ENCODE measurements around the gene FBXL7.

GRCh38 chr5:15951550-15951949 is 451.6 kb downstream of the FBXL7 start:
- TF ChIP-seq CTCF (IDR thresholded peaks at IDR 0.05 in 8 of 11, conservative IDR thresholded peaks at IDR 0.05 in 3 of 11) (no peak), POLR2A (IDR thresholded peaks at IDR 0.05) (no peak), POLR2AphosphoS5 (IDR thresholded peaks at IDR 0.05) (no peak)

All from spleen (tissue), 7 donors.